Gastroesophageal sphincter (tissue), 4 donors: ENCODE results near the gene LASP1. TPM values are rescaled to one million over a fixed set of nuclear protein-coding genes. Genes with fewer than 3 reads are reported as not detected.

Experiments used
- ATAC-seq: fragments of 150-250 bp; one replicate; pipeline ENCODE4 v1.9.1; 2016; ENCODE audit warnings: mild to moderate bottlenecking, moderate library complexity
- H3K27ac ChIP-seq, 4 donors: fragments of 200-600 bp; sonication (generic) in 3 of 4; 1 replicate in 3 of 4; 2 replicates in 1 of 4; pipeline ENCODE4 v1.5.1; 2016 to 2019
- H3K27me3 ChIP-seq: fragments of 200-600 bp; sonication (generic); one replicate; pipeline ENCODE4 v1.5.1; 2019
- H3K36me3 ChIP-seq, 2 donors: fragments of 200-600 bp; sonication (generic); one replicate each; pipeline ENCODE4 v1.5.1; 2019; ENCODE audit warnings: control low read depth in 1 of 2
- H3K4me1 ChIP-seq, 3 donors: fragments of 200-600 bp; sonication (generic); 1 replicate in 2 of 3; 2 replicates in 1 of 3; pipeline ENCODE4 v1.5.1; 2016 to 2019; ENCODE audit warnings: control low read depth in 2 of 3
- H3K4me3 ChIP-seq, 2 donors: fragments of 200-600 bp; sonication (generic); one replicate each; pipeline ENCODE4 v1.5.1; 2019; ENCODE audit warnings: mild to moderate bottlenecking in 1 of 2, moderate library complexity in 1 of 2
- H3K9me3 ChIP-seq, 3 donors: fragments of 200-600 bp; sonication (generic); one replicate each; pipeline ENCODE4 v1.5.1; 2017 to 2019; ENCODE audit warnings: control low read depth in 2 of 3
- CTCF ChIP-seq, 4 experiments: fragments of 200-600 bp in 2 of 4; fragments of 450-650 bp in 2 of 4; sonication (generic) in 1 of 4; IDR thresholded peaks; one replicate each; pipeline ENCODE4 v1.5.1; 2017 to 2019; ENCODE audit warnings: antibody characterized with exemption in 4 of 4, mild to moderate bottlenecking in 2 of 4, moderate library complexity in 2 of 4
- EP300 ChIP-seq: sonication (generic); formaldehyde crosslinking; IDR thresholded peaks from one replicate; pipeline ENCODE4 v1.6.1; 2017; ENCODE audit warnings: antibody characterized with exemption, mild to moderate bottlenecking
- POLR2A ChIP-seq, 2 donors: fragments of 450-650 bp; IDR thresholded peaks; one replicate each; pipeline ENCODE4 v1.6.1; 2017; ENCODE audit warnings: antibody characterized with exemption in 2 of 2, mild to moderate bottlenecking in 2 of 2, moderate library complexity in 1 of 2
- POLR2AphosphoS5 ChIP-seq: sonication (generic); formaldehyde crosslinking; IDR thresholded peaks from one replicate; pipeline ENCODE4 v1.6.1; 2017; ENCODE audit warnings: antibody characterized with exemption
- WGBS, 2 donors: methylation state at CpG; one replicate each; pipeline ENCODE4 v1.1.5; 2018; ENCODE audit warnings: low coverage in 1 of 2; 5-methylcytosine and 5-hydroxymethylcytosine counted together
- total RNA-seq, 4 donors: library from RNA; depleted of rRNA; stranded (reverse); fragments of >200 nt; gene quantifications; one replicate each; pipeline ENCODE4 v1.1.0, GENCODE V29; 2016

The LASP1 gene
- total RNA-seq, 4 donors from 2014 or later = 33.5 to 88.9 (median 73.6) TPM

DNA sequence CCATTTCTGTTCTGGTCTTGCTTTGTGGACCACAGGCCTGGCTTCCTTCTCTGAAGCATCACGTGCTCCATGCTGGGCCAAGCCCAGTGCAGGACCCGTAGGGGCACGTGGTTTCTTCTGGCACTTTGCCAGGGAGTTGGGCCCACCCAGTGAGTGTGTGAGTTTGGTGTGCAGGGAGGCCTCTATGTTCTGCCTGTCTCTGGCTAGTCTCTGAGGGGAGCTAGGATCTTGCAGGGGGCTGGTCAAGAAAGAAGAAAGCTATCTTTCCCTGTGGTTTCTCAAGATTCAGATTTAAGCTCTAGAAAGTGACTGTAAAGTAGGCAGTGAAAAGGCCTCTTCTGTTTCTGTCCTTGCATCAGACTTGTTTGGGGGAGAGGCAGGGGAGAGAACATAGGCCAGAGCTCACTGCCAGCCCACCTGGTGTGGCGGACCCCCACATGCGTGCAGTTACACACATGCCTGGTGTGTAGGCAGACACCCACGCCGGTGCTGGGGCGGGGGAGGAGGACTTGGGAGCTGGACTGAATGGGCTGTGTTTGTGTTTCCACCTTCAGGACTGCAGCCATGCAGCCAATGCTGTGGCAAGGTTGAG, 11.8 kb downstream of the LASP1 start:
- H3K4me3 ChIP-seq = no peak overlapping the region
- no peaks in the 10 kb centered on the region for H3K9me3 ChIP-seq
- 4 to 24% methylated on average over 4 to 7 of the region's 8 CpGs for WGBS, 2 donors
- H3K27me3 ChIP-seq = no peaks in the 10 kb centered on the region
- peak; percentile 62 for ATAC-seq
- peaks cover 0 to 37% of the 10 kb centered on the region in 2 donors for H3K36me3 ChIP-seq
- TF ChIP-seq POLR2A (IDR thresholded peaks at IDR 0.05) (no peak), EP300 (no peak), CTCF (IDR thresholded peaks at IDR 0.05) (no peak), POLR2AphosphoS5 (peak; percentile 78)
- H3K27ac ChIP-seq = peak overlapping the region in 3 of 4 donors; percentile 72 to 81 (median 76)
- H3K4me1 ChIP-seq = peaks cover 6 to 100% (median 86%) of the 10 kb centered on the region in 3 donors

GRCh38 chr17:38882870-38883269, 13.0 kb downstream of the LASP1 start:
- no peak overlapping the region for H3K4me3 ChIP-seq
- peaks cover 6 to 100% (median 80%) of the 10 kb centered on the region in 3 donors for H3K4me1 ChIP-seq
- WGBS, 2 donors = 80 to 100% methylated on average over 1 of the region's 2 CpGs
- no peaks in the 10 kb centered on the region for H3K27me3 ChIP-seq
- H3K36me3 ChIP-seq = peaks cover 0 to 46% of the 10 kb centered on the region in 2 donors
- no peaks in the 10 kb centered on the region for H3K9me3 ChIP-seq
- TF ChIP-seq EP300 (no peak), CTCF (IDR thresholded peaks at IDR 0.05) (no peak), POLR2A (IDR thresholded peaks at IDR 0.05) (no peak), POLR2AphosphoS5 (no peak)
- H3K27ac ChIP-seq = peak overlapping the region in 3 of 4 donors; percentile 72 to 81 (median 76)
- ATAC-seq = no peak

DNA sequence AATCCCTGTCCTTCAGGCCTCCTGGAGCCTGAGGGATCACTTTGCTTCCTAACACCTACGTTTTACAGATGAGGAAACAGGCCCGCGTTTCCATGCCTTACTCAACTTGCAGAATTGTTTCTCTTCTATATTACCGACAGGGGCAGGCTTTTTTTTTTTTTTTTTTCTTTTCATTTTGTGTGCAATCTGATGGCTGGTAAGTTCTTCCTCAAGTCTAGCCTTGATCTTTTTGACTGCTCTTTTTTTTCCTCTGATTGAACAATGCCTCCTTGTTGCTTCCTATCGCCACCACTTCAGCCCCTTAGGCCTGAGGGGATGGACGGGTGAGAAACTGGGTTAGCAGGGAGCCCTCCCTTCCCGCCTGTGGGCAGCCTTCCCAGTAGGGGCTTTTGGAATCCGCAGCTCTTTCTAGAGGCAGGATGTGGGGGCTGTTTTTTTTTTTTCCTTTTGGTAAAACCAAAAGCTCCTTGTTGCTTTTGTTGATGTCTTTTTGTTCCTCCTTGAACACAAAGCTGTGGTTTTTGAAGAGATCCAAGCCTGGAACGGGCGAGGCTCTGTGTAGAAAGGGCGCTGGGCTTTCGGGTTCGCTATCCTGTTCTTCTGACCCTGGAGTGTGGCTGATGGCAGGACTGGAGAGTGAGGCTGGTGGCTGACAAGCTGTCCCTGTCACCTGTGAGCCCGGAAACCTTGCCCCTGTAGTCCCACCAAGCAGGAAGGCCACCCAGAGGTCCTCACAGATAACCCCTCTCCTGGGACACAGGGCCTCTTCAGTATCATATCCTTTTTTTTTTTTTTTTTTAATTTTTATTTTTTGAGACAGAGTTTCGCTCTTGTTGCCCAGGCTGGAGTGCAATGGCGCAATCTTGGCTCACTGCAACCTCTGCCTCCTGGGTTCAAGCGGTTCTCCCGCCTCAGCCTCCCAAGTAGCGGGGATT, 14.0 kb downstream of the LASP1 start:
- TF ChIP-seq CTCF (IDR thresholded peaks at IDR 0.05) (no peak), EP300 (no peak), POLR2A (IDR thresholded peaks at IDR 0.05) (no peak), POLR2AphosphoS5 (no peak)
- Histone ChIP-seq H3K9me3 (no peaks in the 10 kb centered on the region), H3K36me3 (peaks cover 0 to 41% of the 10 kb centered on the region in 2 donors), H3K4me1 (peaks cover 6 to 97% (median 76%) of the 10 kb centered on the region in 3 donors), H3K27me3 (no peaks in the 10 kb centered on the region), H3K4me3 (no peak overlapping the region), H3K27ac (peak overlapping the region in 3 of 4 donors; percentile 72 to 81 (median 76))
- WGBS, 2 donors = 50 to 54% methylated on average over 7 to 15 of the region's 19 CpGs
- ATAC-seq = no peak

DNA sequence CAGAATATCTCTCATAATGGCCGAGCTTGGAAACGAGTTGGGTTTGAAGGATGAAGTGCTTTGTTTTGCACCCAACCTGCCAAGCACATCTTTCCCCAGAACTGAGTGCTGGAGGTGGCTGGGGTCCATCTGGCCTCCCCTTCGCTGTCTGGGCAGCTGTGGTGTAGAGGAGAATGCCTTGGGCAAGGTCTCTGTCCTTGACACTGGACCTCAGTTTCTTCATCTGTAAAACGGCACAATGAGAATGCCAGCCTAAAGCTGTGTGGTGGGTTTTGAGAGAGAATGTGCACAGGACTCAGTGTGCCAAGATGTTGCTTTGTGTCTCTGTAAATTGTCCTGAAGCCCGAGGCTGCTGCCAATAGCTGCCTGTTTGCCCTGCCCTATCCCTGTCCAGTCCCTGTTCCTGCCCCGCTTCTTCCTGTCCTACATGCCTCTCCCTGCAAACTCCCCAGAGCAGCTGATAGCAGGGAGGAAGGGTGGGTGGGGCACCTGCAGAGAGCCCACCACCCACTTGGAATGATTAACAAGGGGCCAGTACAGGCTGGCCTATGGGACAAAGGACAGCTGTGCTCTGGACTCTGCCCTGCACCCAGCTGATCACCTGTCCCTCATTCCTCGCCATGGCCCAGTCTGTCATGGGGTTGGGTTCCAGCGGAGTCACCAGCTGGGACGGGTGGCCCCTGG, 15.3 kb downstream of the LASP1 start:
- Histone ChIP-seq H3K27ac (peak overlapping the region in 3 of 4 donors; percentile 51 to 72 (median 54)), H3K36me3 (peaks cover 0 to 45% of the 10 kb centered on the region in 2 donors), H3K9me3 (no peaks in the 10 kb centered on the region), H3K4me1 (peaks cover 2 to 88% (median 65%) of the 10 kb centered on the region in 3 donors), H3K4me3 (no peak overlapping the region), H3K27me3 (no peaks in the 10 kb centered on the region)
- TF ChIP-seq POLR2AphosphoS5 = no peak
- no peak for TF ChIP-seq EP300
- TF ChIP-seq POLR2A (IDR thresholded peaks at IDR 0.05) = no peak
- TF ChIP-seq CTCF (IDR thresholded peaks at IDR 0.05) = no peak
- no peak for ATAC-seq
- 20 to 38% methylated on average over 1 to 3 of the region's 9 CpGs for WGBS, 2 donors
